H1 (cell line): Measurements from ENCODE around the gene GNAL. TPM values are rescaled to one million over a fixed set of nuclear protein-coding genes. Genes with fewer than 3 reads are reported as not detected.

ENCODE experiments used
- CTCF ChIA-PET: fragments of 300-600 bp; sonication (Branson Sonifier 250); formaldehyde crosslinking; loops from one replicate; lab custom pipeline; 2021; ENCODE audit not compliant: partially characterized antibody; lab: Charles Lee
- POLR2A ChIA-PET: fragments of 300-600 bp; sonication (Branson Sonifier 250); formaldehyde crosslinking; loops from one replicate; lab custom pipeline; 2021; ENCODE audit warnings: inconsistent platforms; ENCODE audit not compliant: partially characterized antibody; lab: Charles Lee
- DNase-seq, 2 experiments: peaks; one replicate each; pipeline versions ENCODE4 v3.0.0 to v3.0.0-alpha.2; 2010 to 2022; ENCODE audit warnings: low spot score in 2 of 2, low read depth in 1 of 2, mixed read lengths in 1 of 2
- FAIRE-seq: peaks from 2 replicates; lab custom pipeline; 2011; peaks lifted over from hg19 to GRCh38; lab: Jason Lieb, UNC
- H2AFZ ChIP-seq: 2 replicates; pipeline ENCODE4 v1.8.1; 2012; ENCODE audit warnings: low read length, inconsistent platforms
- H2AK5ac ChIP-seq: 2 replicates; pipeline ENCODE4 v1.6.1; 2013; ENCODE audit warnings: low read depth, low read length
- H2BK120ac ChIP-seq: replicated peaks from 2 replicates; pipeline ENCODE3; 2013; ENCODE audit warnings: low read depth, low read length, inconsistent platforms
- H2BK12ac ChIP-seq: 2 replicates; pipeline ENCODE4 v1.6.1; 2013; ENCODE audit warnings: low read depth, low read length
- H2BK15ac ChIP-seq: 2 replicates; pipeline ENCODE4 v1.6.1; 2013; ENCODE audit warnings: low read length
- H2BK20ac ChIP-seq: 2 replicates; pipeline ENCODE4 v1.6.1; 2013; ENCODE audit warnings: low read length
- H2BK5ac ChIP-seq: 2 replicates; pipeline ENCODE4 v1.6.1; 2013; ENCODE audit warnings: low read depth, low read length
- H3K14ac ChIP-seq: 2 replicates; pipeline ENCODE4 v1.6.1; 2013; ENCODE audit warnings: inconsistent platforms; ENCODE audit not compliant: insufficient read length
- H3K18ac ChIP-seq: 2 replicates; pipeline ENCODE4 v1.6.1; 2013; ENCODE audit warnings: low read length; ENCODE audit errors: extremely low read depth
- H3K23ac ChIP-seq: 2 replicates; pipeline ENCODE4 v1.6.1; 2013; ENCODE audit warnings: inconsistent platforms; ENCODE audit not compliant: insufficient read length
- H3K23me2 ChIP-seq: 2 replicates; pipeline ENCODE4 v1.6.1; 2013; ENCODE audit warnings: low read depth, low read length
- H3K27ac ChIP-seq: 2 replicates; pipeline ENCODE4 v1.6.1; 2011; ENCODE audit warnings: low read depth, low read length, inconsistent platforms
- H3K27me3 ChIP-seq, 4 experiments: replicated peaks in 1 of 4; 1 replicate in 1 of 4; 2 replicates in 3 of 4; pipeline versions ENCODE4 v1.6.1 to v1.8.1; 2011 to 2013; ENCODE audit warnings: low read length in 3 of 4, mild to moderate bottlenecking in 3 of 4, inconsistent platforms in 2 of 4, mixed read lengths in 2 of 4, moderate library complexity in 1 of 4; ENCODE audit not compliant: control insufficient read depth in 3 of 4, insufficient read depth in 3 of 4; ENCODE audit errors: extremely low read depth in 1 of 4
- H3K36me3 ChIP-seq, 4 experiments: 2 replicates each; pipeline versions ENCODE4 v1.6.1 to v1.8.1; 2011 to 2013; ENCODE audit warnings: mild to moderate bottlenecking in 4 of 4, low read length in 3 of 4, moderate library complexity in 2 of 4, control low read depth in 1 of 4, inconsistent platforms in 1 of 4; ENCODE audit not compliant: insufficient read depth in 4 of 4, control insufficient read depth in 2 of 4
- H3K4ac ChIP-seq: replicated peaks from 2 replicates; pipeline ENCODE3; 2013; ENCODE audit warnings: low read length, low read depth, mixed read lengths, inconsistent platforms; ENCODE audit not compliant: insufficient read length
- H3K4me1 ChIP-seq, 4 experiments: replicated peaks in 1 of 4; 1 replicate in 1 of 4; 2 replicates in 3 of 4; pipeline versions ENCODE4 v1.6.1 to v1.8.1; 2011 to 2013; ENCODE audit warnings: low read length in 3 of 4, inconsistent platforms in 2 of 4, mixed read lengths in 1 of 4; ENCODE audit not compliant: insufficient read depth in 4 of 4, control insufficient read depth in 3 of 4
- H3K4me2 ChIP-seq, 2 experiments: 2 replicates each; pipeline versions ENCODE4 v1.6.1 to v1.8.1; 2011 to 2013; ENCODE audit warnings: low read depth in 2 of 2, low read length in 2 of 2, control low read depth in 1 of 2, inconsistent platforms in 1 of 2, mild to moderate bottlenecking in 1 of 2; ENCODE audit not compliant: insufficient read depth in 1 of 2
- H3K4me3 ChIP-seq, 4 experiments: fragments of 200-600, 300-600 bp in 1 of 4; sonication (generic), shearing (Covaris generic), sonication (Bioruptor Twin) in 1 of 4; 2 replicates each; pipeline versions ENCODE4 v1.5.1 to v1.8.1; 2011 to 2016; ENCODE audit warnings: low read length in 4 of 4, low read depth in 3 of 4, control low read depth in 2 of 4, inconsistent platforms in 2 of 4, mild to moderate bottlenecking in 2 of 4, mixed read lengths in 1 of 4, moderate library complexity in 1 of 4; ENCODE audit not compliant: insufficient read depth in 2 of 4; ENCODE audit errors: extremely low read depth in 1 of 4
- H3K56ac ChIP-seq: replicated peaks from 2 replicates; pipeline ENCODE3; 2013; ENCODE audit warnings: low read depth, mild to moderate bottlenecking, mixed read lengths, low read length, inconsistent platforms; ENCODE audit not compliant: insufficient read length
- H3K79me1 ChIP-seq: 2 replicates; pipeline ENCODE4 v1.6.1; 2013; ENCODE audit warnings: low read depth, low read length, control low read depth
- H3K79me2 ChIP-seq, 2 experiments: 2 replicates each; pipeline versions ENCODE4 v1.6.1 to v1.8.1; 2012 to 2013; ENCODE audit warnings: low read length in 2 of 2, mild to moderate bottlenecking in 2 of 2, inconsistent platforms in 1 of 2; ENCODE audit not compliant: insufficient read depth in 2 of 2, control insufficient read depth in 1 of 2
- H3K9ac ChIP-seq, 4 experiments: replicated peaks in 1 of 4; 1 replicate in 1 of 4; 2 replicates in 3 of 4; pipeline versions ENCODE4 v1.6.1 to v1.8.1; 2011 to 2013; ENCODE audit warnings: low read depth in 3 of 4, low read length in 3 of 4, control low read depth in 2 of 4, mild to moderate bottlenecking in 2 of 4, moderate library complexity in 2 of 4, inconsistent platforms in 1 of 4; ENCODE audit errors: extremely low read depth in 1 of 4
- H3K9me3 ChIP-seq, 2 experiments: 2 replicates each; pipeline versions ENCODE4 v1.6.1 to v1.8.1; 2012 to 2013; ENCODE audit warnings: mild to moderate bottlenecking in 2 of 2, moderate library complexity in 2 of 2, control low read depth in 1 of 2, inconsistent platforms in 1 of 2, low read depth in 1 of 2, low read length in 1 of 2, mixed read lengths in 1 of 2; ENCODE audit not compliant: insufficient read depth in 2 of 2
- H4K20me1 ChIP-seq, 2 experiments: replicated peaks in 1 of 2; 2 replicates each; pipeline versions ENCODE3 to v1.8.1; 2011 to 2013; ENCODE audit warnings: inconsistent platforms in 2 of 2, low read length in 2 of 2, mild to moderate bottlenecking in 1 of 2; ENCODE audit not compliant: insufficient read depth in 2 of 2, control insufficient read depth in 1 of 2
- H4K5ac ChIP-seq: 2 replicates; pipeline ENCODE4 v1.6.1; 2013; ENCODE audit warnings: low read length, low read depth, mixed read lengths, inconsistent platforms; ENCODE audit not compliant: insufficient read length
- H4K8ac ChIP-seq: 2 replicates; pipeline ENCODE4 v1.8.0; 2013; ENCODE audit warnings: mild to moderate bottlenecking, moderate library complexity, low read length, inconsistent platforms; ENCODE audit not compliant: insufficient read depth; ENCODE audit errors: extremely low read depth
- H4K91ac ChIP-seq: replicated peaks from 2 replicates; pipeline ENCODE3; 2013; ENCODE audit warnings: low read length, mixed read lengths, inconsistent platforms; ENCODE audit not compliant: insufficient read length
- WGBS, 2 experiments: shearing (Covaris generic) in 1 of 2; methylation state at CpG; one replicate each; pipeline versions ENCODE4 v1.1.6 to v1.1.7; 2013 to 2015; ENCODE audit warnings: low lambda C conversion rate in 2 of 2, mixed read lengths in 2 of 2, inconsistent platforms in 1 of 2, low coverage in 1 of 2, missing lambda C conversion rate in 1 of 2; ENCODE audit not compliant: insufficient replicate concordance in 2 of 2, insufficient coverage in 1 of 2, insufficient read length in 1 of 2; ENCODE audit errors: extremely low coverage in 1 of 2, missing lambda C conversion rate in 1 of 2; 5-methylcytosine and 5-hydroxymethylcytosine counted together
- polyA plus RNA-seq, 7 experiments: library from polyadenylated mRNA; depleted of rRNA in 3 of 7; stranded (reverse) in 5 of 7; unstranded in 2 of 7; fragments of >200 nt in 5 of 7; fragments of 200-250 nt in 2 of 7; gene quantifications; 1 replicate in 5 of 7; 2 replicates in 1 of 7; 4 replicates in 1 of 7; pipeline versions ENCODE4 v1.2.1 to v1.2.3, GENCODE V29; 2011 to 2013; ENCODE audit warnings: missing spikeins in 2 of 7, mixed read lengths in 2 of 7
- total RNA-seq: library from RNA; stranded (reverse); fragmentation: NEBNext Ultra II Directional; extraction: Animal tissue kit (Norgen Biotek cat#: 25700); gene quantifications from 2 replicates; pipeline ENCODE4 v1.2.1, GENCODE V29; 2021

Gene GNAL
- total and polyA plus RNA-seq, 2 of the 8 experiments (the other 6 are each of a cell fraction or from before 2014, with no cell fraction given) = 13.2 to 18.3 TPM

- Histone ChIP-seq H3K23me2 (no peaks in the 10 kb centered on the region), H2BK15ac (no peak overlapping the region), H4K5ac (no peak overlapping the region), H3K4me3 (no peak overlapping the region), H2AK5ac (no peak overlapping the region), H4K8ac (no peak overlapping the region), H3K4ac (no peak overlapping the region), H4K91ac (no peak overlapping the region), H2BK20ac (no peak overlapping the region), H3K4me2 (no peak overlapping the region), H3K79me2 (no peaks in the 10 kb centered on the region), H3K27ac (no peak overlapping the region), H3K4me1 (peaks cover 0 to 4% (median 1%) of the 10 kb centered on the region in 4 experiments; a peak in 2 of 7 replicates), H3K36me3 (peaks cover 0 to 10% (median 3%) of the 10 kb centered on the region in 4 experiments; a peak in 4 of 8 replicates), H3K14ac (no peak overlapping the region), H3K9me3 (no peaks in the 10 kb centered on the region), H3K79me1 (no peaks in the 10 kb centered on the region; the same call in 1 of the 2 replicates), H3K9ac (no peak overlapping the region), H3K27me3 (no peaks in the 10 kb centered on the region), H3K56ac (no peak overlapping the region), H3K23ac (no peak overlapping the region), H2BK5ac (no peak overlapping the region), H4K20me1 (peaks cover 0 to 8% of the 10 kb centered on the region in 2 experiments), H2BK12ac (no peak overlapping the region), H2AFZ (no peak overlapping the region), H3K18ac (no peak overlapping the region), H2BK120ac (no peak overlapping the region)
- POLR2A ChIA-PET = interaction anchor here (1.0 kb wide), 1 partner anchor 98 kb away, joined by 3 read pairs; no protein-coding TSS in a partner anchor
- 85% methylated on average over 1 of the region's 4 CpGs; no CpG with 5 or more reads in 1 of the 2 experiments for WGBS, 2 experiments
- FAIRE-seq (no peak), DNase-seq (no peak)
- CTCF ChIA-PET = interaction anchor here (0.6 to 1.4 kb wide), 2 partner anchors 32 to 55 kb away, joined by 4 to 7 read pairs; no protein-coding TSS in a partner anchor
These were observed 193.6 kb downstream of the GNAL start for GRCh38 chr18:11882636-11883035.
